Left renal pelvis (tissue), 4 donors: ENCODE measurements around the gene PRM1. TPM values are rescaled to one million over a fixed set of nuclear protein-coding genes. Genes with fewer than 3 reads are reported as not detected.

Experiments used
- DNase-seq, 4 donors: peaks; one replicate each; pipeline ENCODE4 v3.0.0-alpha.2; 2013; ENCODE audit warnings: low read depth in 4 of 4, low spot score in 3 of 4
- polyA plus RNA-seq, 4 donors: library from polyadenylated mRNA; unstranded; fragments of 120-200 nt; gene quantifications; one replicate each; pipeline ENCODE4 v1.2.1, GENCODE V29; 2013; ENCODE audit not compliant: insufficient read length in 4 of 4

The PRM1 gene
- polyA plus RNA-seq, 4 donors = not detected

DNA sequence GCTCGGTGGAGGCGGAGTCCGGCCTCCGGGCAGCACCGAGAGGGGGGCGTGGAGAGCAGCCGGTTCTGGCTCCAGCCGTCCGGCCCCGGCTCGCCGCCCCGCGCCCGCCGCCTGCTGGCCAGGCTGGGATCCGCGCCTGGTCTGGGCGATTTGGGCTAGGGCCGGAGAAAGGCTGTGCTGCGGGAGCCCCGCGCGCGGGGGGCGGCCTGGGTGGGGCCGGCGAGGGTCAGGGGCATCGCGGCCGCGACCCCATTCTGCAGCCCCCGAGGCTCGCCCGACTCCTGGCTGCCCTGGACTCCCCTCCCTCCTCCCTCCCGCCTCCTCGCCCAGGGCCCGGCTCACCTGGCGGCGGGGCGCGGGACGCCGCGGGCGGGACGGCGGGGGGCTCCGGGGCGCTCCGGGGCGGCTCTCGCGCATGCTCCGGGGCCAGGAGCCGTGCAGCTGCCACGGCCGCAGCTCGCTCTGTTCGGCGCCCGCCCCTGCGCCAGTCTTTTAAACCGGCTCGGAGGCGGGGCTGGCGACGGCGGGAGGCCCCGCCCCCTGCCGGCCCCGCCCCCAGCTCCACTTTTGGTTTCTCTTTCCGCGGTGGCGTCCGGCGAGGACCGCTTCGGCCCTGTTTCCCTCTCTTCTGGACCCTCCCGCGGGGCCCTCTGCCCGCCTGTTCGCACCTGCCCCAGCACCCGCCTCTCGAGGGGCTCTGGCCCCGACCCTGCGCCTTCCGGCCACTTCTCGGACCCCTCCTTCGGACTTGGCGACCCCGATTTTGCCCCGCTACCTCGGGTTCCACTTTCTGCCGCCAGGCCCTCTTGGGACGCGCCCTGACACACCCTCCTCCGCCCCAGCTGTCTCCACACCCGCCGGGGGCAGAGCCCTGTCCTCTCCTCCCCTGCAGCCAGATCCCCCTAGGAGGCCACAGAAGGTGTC is 25.1 kb downstream of the PRM1 start, which contains the start of gene SOCS1:
TSS of gene SOCS1 (minus strand) at position 468 of the 924 bp plus-strand sequence. CDS start 726 bp downstream, outside the sequence.
- DNase-seq = peak in 2 of 4 donors; percentile 70 to 85

DNA sequence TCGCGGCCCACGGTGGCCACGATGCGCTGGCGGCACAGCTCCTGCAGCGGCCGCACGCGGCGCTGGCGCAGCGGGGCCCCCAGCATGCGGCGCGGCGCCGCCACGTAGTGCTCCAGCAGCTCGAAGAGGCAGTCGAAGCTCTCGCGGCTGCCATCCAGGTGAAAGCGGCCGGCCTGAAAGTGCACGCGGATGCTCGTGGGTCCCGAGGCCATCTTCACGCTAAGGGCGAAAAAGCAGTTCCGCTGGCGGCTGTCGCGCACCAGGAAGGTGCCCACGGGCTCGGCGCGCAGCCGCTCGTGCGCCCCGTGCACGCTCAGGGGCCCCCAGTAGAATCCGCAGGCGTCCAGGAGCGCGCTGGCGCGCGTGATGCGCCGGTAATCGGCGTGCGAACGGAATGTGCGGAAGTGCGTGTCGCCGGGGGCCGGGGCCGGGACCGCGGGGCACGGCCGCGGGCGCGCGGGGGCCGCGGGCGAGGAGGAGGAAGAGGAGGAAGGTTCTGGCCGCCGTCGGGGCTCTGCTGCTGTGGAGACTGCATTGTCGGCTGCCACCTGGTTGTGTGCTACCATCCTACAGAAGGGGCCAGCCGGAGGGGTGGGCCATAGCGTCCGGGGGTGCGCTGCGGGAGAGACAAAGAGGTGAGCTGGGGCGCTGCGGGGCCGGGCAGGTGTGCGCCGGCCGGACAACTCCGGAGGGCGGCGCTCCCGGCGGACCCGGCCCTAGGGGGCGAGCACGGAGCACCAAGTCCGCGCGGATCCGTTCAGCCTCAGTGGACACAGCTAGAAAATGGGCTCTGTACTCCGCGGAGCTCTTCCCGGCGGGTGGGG is 26.0 kb downstream of the PRM1 start:
- DNase-seq = peak in 1 of 4 donors; percentile 38

DNA sequence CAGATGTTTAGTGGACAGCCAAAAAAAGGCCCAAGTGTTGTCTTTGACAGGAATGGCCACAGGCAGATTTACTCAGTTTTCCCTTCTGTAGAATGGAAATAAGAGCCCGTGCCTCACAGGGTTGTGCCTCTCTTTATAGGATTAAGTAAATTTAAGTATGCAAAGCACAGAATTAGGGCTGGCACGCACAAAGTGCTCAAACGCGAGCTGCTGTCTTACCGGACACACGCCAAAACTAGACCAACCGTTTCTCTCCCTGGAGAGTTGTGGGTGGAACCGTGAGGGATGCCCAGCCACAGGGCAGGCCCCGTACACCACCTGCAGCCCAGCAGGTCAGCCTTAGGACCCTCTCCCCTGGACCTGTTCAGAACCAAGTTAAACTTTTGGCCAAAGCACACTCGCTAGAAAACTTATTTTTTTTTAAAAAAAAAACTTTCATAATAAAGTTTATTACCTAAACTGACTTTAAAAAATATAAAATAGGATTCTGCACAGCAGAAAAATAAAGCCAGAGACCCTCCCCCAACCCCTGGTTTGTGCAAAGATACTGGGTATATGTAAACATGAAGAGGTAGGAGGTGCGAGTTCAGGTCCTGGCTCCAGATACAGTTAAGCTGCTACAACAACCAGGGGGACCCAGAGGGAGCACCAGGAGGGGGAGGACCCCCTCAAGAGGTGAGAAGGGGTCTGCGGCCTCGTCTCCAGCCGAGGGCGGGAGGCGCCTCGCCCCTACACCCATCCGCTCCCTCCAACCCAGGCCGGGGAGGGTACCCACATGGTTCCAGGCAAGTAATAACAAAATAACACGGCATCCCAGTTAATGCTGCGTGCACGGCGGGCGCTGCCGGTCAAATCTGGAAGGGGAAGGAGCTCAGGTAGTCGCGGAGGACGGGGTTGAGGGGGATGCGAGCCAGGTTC is 26.9 kb downstream of the PRM1 start:
- no peak for DNase-seq

DNA sequence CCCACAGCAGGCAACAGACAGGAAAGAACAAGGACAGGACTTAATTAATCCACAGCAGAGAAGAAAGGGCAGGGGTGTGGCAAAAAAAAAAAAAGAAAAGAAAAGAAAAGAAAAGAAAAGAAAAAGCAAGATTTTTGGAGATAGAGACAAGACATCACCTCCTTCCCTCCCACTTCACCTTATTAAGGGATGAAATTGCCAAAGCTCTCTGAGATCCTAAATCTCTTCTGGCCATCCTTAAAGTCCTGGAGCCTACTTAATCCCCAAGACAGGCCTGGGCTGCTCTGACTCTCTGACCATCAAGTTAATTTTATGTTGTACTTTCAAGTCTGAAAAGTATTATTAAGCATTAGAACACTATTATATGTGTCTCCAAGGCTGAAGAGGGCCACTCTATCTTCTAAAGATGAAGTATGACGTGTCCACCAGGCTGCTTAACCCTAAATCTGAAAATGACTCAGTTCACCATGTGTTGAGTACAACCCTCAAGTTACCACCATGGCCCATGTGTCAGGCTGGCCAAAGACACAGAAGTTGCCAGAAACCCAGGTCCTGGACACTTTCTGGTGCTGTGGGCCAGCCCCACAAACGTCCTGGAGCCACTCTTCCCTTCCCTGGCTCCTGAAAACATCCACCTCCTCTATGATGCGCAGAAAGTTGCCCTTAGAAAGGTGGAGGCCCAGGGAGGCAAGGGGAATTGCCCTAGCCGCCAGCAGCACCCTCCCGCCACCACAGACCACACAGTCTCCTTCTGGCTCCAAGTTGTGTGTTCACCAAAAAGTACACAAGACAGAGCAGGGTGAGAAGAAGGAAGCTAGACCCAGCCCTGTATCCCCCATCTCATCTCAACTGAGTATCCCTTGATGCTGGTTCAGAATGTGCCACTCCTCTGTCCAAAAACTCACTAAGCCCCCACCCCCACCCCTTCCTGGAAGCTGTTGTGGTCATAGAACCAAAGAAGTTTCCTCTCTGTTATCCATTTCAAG is 27.8 kb downstream of the PRM1 start:
- no peak for DNase-seq

DNA sequence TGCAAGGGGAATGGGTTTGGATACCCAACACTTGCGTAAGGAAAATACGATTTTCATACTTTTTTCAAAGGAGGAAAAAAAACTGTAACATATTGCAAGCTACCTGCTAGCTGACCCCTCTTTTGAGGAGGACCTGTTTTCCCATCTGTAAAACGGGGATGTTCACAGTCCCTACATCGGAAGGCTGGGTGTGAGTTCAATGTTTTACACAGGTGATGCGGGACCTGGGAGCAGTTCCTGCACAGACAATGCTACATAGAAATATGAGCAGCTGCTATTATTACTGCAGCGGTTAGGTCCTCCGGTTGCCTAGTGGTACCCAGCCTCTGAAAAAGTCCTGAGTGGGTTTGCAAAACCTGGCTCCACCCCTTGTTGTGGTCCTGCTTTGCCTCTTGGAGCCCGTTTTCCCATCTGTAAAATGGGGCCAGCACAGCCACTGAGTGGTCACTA is 28.6 kb downstream of the PRM1 start:
- DNase-seq = no peak

DNA sequence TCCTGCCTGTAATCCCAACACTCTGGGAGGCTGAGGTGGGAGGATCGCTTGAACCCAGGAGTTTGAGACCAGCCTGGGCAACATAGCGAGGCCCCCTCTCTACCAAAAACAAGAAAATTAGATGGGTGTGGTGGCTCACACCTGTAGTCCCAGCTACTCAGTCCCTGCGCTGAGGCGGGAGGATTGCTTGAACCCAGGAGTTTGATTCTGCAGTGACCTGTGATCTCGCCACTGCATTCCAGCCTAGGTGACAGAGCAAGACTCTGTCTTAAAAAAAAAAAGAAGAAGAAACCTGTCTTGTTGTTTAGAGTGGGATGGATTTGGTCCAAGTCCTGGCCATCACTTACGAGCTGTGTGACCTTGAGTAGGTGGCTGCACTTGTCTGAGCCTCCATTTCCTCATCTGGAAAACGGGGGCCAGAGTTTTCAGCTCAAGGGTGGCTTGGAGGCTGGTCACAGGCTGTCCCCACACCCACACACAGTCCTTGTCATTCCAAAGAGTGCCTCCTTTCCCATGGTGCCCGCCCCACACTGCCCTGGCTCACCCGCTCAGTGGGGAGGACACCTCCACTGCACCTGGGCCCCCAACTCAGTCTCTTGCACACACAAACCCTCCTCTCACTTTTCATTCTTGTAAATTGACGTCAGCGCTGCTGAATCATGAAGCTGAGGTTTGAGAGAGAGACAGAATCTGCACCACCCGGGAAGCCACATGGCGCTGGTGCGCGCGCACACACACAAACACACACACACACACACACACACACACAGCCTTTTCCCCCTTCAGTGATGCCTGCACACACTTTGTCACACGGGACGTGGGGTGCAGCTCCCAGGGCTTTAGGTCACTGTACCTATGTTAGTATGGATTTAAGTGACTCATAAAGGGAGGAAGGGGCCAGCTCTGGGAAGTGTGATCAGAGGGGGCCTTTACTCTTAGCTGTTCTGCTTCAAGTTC is 29.3 kb downstream of the PRM1 start:
- no peak for DNase-seq

DNA sequence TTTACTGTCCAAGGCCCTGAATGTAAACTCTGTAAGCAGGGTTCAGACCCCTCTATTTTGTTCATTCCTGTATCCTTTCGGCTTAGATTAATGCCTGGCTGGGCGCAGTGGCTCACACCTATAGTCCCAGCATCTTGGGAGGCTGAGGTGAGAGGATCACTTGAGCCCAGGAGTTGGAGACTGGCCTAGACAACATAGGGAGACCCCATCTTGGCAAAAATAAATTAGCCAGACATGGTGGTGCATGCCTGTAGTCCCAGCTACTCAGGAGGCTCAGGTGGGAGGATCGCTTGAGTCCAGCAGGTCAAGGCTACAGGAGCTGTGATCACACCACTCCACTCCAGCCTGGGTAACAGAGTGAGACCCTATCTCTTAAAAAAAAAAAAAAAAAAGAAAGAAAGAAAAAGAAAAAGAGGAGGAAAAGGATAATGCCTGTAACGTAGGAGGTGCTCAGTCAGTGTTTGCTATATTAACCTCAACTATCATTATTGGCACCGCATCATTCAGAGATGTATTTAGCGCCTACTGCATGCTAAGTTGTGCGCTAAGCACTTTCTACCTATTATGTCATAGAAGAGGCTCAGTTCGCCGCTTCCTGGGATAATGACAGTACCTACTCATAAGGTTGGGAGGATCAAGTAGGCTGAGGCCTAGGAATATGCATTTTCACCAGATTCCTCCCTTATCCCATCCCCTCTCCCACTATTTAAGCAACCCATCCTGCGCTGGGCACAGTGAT is 30.2 kb downstream of the PRM1 start:
- no peak for DNase-seq

DNA sequence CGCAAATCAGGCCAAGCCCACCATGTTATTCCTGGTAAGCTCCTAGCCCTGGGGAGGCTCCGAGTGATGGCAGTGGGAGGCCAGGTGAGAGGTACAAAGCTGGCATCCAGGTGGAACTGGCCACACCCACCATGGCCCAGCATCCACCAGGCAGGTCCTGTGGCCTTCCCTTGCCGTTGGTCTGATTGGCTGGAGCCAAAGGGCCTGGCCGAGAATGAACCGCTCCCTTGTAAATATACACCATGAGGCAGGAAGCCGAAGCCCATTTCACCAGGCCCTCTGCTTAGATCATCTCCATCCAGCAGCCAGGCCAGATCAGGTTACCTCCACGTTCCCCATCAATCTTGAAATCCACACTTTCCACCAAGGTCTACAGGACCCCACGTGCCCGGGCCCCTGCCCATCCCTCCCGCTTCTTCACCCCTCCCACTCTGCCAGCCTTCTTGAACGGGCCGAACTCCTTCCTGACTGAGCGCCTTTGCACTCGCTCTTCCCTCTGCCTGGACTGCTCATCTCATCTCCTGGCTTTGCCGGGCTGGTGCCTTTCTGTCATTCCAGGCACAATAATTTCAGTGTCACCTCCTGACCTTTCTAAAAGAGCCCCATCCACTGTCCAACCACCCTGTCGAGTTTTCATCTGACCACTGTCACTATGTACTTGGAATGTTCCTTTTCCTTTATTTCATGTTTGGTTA is 30.9 kb downstream of the PRM1 start:
- peak in 1 of 4 donors; percentile 29 for DNase-seq

DNA sequence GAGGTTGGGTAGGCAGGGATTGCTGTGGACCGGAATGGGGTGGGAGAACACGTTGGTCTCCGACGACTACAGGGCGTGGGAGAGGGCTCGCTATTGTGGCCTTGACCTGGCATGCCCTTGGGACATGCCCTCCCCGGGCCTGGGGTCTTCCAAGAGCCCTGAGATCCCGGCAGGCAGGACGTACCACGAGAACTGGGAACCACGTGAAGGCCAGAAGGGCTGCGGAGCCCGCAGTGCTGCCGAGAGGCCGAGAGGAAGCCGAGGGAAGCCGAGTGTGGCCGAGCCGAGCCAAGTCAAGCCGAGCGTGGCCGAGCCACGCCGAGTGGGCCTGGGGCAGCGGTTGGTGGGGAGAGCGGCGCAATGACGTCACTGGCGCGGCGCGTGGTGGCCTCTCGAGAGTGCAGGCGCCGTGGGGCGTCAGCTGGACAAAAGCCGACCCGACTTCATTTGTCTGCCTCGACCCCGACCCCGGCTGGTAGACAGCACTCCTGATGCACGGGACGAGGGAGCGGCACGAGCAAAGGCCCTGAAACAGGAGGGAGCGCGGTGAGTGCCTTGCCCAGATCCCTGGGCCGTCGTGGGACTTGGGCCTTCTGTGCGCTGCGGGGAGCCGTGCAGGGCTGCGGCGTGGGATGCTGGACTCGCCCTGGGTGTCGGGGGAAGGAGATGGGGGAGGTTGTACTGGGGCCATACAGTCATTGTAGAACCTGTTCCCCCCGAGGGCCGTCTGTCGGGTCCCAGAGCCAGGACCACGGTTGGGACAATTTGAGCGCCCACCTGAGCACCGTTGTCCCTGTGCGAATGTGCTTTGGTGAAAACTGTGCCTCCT is 31.7 kb downstream of the PRM1 start:
- DNase-seq = no peak

DNA sequence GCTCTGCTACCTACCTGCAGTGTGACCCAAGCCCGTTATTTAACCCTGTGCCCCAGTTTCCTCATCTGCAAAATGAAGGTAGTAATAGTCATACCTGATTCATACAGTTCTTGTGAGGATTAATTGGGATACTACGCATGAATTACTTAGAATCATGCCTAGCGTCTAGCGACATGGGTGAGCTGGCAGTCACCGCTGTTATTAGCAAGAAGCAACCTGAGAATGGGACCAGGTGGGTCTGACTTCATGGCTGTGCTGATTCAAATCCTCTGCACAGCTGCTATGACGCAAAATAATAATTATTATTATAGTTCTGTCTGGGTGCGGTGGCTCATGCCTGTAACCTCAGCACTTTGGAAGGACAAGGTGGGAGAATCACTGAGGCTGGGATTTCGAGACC is 33.0 kb downstream of the PRM1 start:
- no peak for DNase-seq

DNA sequence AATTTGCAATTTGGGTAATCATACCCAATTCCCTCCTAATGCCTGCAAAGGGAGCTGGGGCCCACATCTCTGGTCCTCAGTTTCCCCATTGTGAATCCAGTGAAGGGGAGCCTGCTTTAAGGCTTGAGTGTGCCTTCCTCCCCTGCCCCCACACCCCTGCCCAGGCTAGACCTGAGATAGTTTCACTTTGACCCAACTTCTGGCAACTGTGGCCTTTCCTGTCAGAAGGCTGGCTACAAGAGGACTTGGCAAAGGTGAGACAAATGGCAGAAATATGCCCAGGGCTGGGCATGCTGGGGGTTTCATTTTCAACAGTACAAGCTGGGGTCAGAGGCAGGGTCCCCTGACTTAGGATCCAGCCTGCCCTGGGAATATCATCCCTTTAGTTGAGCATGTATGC is 35.1 kb downstream of the PRM1 start:
- no peak for DNase-seq

DNA sequence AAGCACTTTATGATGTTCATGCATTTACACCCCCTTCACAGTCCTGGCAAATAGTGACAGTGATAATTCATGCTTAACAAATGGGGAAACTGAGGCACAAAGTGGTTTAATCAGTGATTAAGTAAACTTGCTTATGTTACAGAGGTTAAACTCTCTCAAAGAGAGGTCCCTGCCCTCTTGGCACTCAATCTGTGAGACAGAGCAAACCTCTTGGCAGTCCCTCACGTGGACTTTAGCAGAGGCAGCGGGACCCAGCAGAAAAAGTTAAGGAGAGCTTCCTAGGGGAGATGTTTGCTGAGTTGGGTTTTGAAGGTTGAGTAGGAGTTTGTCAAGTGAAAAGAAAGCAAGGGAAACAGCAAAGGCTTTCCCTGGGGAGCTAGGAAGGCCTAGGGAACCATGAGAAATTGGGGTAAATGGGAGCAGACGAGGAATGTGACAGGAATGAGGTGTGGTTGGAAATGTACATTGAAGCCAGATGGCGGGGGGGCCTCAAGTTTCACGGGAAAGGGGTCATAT is 35.9 kb downstream of the PRM1 start:
- DNase-seq = no peak

DNA sequence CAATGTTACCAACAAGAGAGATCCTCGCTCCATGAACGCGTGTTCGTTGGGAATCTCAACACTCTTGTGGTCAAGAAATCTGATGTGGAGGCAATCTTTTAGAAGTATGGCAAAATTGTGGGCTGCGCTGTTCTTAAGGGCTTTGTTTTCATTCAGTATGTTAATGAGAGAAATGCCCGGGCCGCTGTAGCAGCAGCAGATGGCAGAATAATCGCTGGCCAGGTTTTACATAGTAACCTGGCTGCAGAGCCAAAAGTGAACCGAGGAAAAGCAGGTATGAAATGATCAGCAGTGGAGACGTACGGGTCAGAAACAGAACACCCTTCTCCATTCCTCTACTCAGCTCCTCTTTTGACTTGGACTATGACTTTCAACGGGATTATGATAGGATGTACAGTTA is 38.5 kb downstream of the PRM1 start:
- DNase-seq = no peak

DNA sequence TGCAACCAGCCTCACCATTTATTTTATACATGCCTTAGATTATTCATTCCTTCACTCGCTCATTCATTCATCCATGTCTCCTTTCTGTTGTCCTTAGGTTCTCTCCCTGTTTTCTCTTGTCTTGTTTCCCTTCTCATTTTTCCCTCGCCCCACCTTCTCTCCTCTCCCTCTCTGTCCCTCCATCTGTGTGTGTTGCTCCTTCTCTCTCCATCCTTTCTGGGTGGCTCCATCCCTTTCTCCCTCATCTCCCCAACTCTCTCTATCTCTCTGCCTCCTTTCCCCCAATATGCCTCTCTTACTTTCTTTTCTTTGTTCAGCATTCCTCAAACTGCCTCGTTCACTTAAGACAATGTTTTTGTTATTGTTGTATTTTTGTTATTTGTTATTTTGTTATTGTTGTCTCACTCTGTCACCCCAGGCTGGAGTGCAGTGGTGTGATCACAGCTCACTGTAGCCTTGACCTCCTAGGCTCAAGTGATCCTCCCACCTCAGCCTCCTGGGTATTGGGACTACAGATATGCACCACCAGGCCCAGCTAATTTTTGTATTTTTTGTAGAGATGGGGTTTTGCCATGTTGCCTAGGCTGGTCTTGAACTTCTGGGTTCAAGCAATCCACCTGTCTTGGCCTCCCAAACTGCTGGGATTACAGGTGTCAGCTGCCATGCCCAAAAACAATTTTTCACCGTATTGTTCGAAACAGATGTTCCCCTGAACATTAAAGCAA is 39.5 kb downstream of the PRM1 start:
- no peak for DNase-seq
